GM12872 (cell line): ENCODE measurements around the gene TUBGCP3.

Experiments
- TF ChIP-seq, protein P1 (sequence below): IDR thresholded peaks from 3 replicates; pipeline ENCODE4 v1.5.1; 2011; ENCODE audit warnings: low read depth, mild to moderate bottlenecking, low read length, moderate library complexity; ENCODE audit not compliant: insufficient read depth

The TUBGCP3 gene

DNA sequence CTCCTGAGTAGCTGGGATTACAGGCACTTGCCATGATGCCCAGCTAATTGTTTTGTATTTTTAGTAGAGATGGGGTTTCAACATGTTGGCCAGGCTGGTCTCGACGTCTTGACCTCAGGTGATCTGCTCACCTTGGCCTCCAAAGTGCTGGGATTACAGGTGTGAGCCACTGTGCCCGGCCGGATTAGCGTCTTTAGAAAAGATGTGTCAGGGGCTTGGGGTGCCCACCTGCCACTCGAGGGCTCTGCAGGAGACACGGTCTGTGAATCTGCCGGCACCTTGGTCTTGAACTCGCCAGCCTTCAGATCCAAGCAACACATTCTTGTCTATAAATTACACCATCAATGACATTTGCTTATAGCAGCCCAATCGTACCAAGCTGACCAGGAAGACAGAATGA, 38.8 kb upstream of the TUBGCP3 start:
- TF ChIP-seq, protein P1, sequence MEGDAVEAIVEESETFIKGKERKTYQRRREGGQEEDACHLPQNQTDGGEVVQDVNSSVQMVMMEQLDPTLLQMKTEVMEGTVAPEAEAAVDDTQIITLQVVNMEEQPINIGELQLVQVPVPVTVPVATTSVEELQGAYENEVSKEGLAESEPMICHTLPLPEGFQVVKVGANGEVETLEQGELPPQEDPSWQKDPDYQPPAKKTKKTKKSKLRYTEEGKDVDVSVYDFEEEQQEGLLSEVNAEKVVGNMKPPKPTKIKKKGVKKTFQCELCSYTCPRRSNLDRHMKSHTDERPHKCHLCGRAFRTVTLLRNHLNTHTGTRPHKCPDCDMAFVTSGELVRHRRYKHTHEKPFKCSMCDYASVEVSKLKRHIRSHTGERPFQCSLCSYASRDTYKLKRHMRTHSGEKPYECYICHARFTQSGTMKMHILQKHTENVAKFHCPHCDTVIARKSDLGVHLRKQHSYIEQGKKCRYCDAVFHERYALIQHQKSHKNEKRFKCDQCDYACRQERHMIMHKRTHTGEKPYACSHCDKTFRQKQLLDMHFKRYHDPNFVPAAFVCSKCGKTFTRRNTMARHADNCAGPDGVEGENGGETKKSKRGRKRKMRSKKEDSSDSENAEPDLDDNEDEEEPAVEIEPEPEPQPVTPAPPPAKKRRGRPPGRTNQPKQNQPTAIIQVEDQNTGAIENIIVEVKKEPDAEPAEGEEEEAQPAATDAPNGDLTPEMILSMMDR: no peak

DNA sequence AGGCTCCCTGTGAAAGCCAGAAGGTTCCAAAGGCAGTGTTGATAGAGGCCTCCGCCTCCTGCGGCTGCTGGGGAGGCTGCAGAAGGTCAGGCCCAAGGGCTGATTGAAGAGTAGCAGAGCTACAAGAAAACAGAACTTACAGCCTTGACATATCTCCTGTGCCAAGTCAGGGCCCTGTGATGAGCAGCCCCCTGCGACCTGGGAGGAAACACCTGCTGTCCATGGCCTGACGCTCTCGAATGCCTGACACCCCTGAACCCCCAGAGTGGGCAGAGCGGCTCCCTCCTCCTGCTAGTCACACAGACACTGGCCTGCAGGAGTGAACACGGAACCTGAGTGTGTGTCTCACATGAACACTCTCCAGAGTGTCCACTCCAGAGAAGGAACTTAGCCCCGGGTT, 38.2 kb upstream of the TUBGCP3 start:
- TF ChIP-seq, protein P1: no peak

DNA sequence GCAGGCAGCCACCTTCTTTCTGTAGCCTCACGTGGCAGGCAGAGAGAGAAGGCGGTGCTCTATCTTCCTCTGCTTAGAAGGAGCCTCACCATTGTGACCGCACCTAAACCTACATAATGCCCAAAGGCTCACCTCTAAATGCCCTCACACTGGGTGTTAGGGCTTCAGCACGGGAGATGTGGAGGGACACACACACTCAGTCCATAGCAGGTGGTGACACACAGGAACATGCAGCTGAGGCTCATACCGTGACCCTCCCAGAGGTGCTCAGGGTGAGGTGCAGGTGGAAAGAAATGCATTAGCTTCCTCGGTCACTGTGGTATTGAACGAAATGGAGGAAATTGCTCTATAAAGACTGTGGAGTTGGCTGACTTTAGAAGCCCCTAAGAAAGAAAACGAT, 37.7 kb upstream of the TUBGCP3 start:
- TF ChIP-seq, protein P1: no peak

DNA sequence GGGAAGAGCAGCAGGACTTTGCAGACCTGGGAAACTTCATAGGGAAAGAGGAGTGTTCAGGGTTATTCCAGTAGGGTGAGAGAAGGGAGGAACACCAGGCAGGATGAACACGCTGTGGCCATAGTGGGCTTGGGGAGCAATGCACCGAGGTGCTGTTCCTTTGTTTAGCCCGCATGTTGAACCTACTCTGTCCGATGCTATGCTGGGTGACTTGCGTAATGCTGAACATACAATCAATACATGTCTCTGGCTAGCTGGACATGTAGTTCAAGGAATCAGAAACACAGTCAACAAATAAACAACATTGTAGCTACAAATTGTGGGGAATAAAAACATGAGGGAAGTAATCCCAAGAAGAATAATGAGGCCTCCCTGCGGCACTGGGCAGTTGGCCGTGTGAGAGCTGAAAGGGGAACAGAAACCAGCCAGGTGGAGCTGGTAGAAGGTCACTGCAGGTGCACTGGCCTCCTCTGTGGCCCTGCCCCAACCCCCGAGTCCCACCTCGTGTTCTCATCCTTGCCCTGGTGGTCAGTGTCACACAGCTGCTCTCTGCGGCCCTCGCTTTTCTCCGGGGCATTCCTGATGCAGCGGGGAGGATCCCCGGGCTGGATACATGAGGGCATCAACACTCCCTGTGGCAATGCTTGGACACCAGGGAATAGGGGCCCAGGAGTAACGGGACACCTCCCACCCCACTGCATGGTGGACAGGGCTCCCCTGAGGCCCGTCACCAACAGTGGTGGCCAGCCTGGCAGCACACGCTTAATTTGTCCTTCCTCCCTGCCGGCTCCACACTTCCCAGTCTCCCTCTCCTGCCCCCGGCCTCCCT, 36.9 kb upstream of the TUBGCP3 start:
- TF ChIP-seq, protein P1: no peak

DNA sequence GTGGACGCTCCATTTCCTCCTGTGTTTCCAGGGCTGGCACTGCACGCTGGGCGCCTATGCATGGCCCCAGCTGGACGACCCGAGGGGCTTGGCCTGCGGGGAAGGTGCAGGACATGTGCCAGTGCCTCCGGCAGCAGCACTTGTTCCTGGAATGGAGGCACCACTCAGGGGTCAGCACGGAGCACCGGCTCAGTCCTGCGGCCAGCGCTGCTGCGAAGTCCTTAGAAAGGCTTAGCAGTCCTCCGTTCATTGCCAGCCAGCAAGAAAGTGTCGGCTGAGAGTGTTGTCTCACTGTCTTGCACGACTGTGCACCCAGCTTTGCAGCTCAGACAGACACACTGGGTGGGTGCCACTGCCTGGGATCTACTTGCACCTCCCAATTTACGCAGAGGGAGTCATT, 36.1 kb upstream of the TUBGCP3 start:
- TF ChIP-seq, protein P1: no peak

DNA sequence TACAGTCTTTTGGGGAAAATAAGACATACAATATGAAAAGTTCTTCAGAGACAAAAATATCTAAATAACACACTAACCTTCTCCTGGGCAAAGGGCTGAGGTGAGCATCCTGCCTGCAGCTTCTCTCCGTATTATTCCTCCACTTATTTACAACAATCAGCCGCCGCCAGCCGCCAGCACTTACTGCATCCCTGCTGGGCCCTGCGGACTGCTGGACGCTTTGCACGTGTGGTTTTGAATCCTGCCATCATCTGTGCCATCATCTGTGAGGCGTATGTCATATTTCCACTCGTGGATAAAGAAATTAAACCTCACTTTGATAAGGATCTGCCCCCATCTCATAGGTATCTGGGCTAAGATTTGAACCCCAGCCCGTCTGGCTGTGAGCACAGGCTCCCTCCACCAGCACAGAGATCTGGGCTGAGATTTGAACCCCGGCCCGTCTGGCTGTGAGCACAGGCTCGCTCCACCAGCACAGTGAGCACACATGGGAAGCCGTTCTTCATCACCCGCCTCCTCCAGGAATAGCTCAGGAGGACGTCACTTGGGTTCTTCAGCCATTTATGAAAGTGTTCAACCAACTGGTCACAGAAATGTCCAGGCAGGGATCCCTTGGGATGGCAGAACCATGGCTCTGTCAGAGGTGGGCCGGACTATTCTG, 35.2 kb upstream of the TUBGCP3 start:
- TF ChIP-seq, protein P1: no peak

DNA sequence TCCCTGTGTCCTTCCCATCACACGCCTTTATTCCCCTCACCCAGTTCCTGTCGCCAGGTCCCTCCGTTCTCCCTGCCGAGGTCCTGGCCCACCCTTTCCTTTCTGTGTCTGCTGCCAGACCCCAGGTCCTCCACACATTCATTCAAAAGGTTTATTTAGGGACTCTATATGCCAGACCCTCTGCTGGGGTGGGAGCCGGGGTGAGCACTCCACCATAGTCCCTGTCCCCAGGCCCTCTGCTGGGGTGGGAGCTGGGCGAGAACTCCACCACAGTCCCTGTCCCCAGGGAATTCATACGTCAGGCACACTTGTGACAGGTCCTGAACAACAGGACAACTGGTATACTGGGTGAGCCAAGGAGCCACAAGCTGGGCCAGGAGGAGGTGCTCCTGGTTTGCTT, 34.4 kb upstream of the TUBGCP3 start:
- TF ChIP-seq, protein P1: no peak
